NB4 (cell line): ENCODE data around the gene SLFN14.

Experiments used
- CTCF ChIP-seq: IDR thresholded peaks from one replicate; pipeline ENCODE4 v1.5.1; 2012; ENCODE audit warnings: low read depth, low read length
- MYC ChIP-seq: IDR thresholded peaks from 2 replicates; pipeline ENCODE4 v1.6.1; 2011; ENCODE audit warnings: low read depth, low read length
- POLR2A ChIP-seq: IDR thresholded peaks from 2 replicates; pipeline ENCODE4 v1.6.1; 2011; ENCODE audit warnings: mild to moderate bottlenecking; ENCODE audit not compliant: insufficient read length; ENCODE audit errors: extremely low read depth

GRCh38 chr17:35539659-35540026, 21.0 kb downstream of the SLFN14 start:
- TF ChIP-seq CTCF (no peak), POLR2A (no peak), MYC (no peak)
